Spleen (tissue), 7 donors: ENCODE results near the gene ITIH2.

ENCODE experiments used
- POLR2A ChIP-seq, 3 donors: fragments of 450-650 bp; IDR thresholded peaks; one replicate each; pipeline ENCODE4 v1.5.1; 2017; ENCODE audit warnings: antibody characterized with exemption in 3 of 3, mild to moderate bottlenecking in 1 of 3
- TF ChIP-seq, protein P1 (sequence below), 11 experiments: fragments of 200-600 bp in 7 of 11; fragments of 450-650 bp in 4 of 11; sonication (generic) in 4 of 11; IDR thresholded peaks in 8 of 11; conservative IDR thresholded peaks in 3 of 11; 1 replicate in 7 of 11; 2 replicates in 4 of 11; pipeline versions ENCODE4 v1.4.0 to v1.8.0; 2016 to 2021; ENCODE audit warnings: antibody characterized with exemption in 11 of 11, inconsistent platforms in 4 of 11, mild to moderate bottlenecking in 1 of 11
- donor health status: DM: no; HTN: no; CAD: no; lungs with moderate emphysema.
- donor health status: DM: no; HTN: no; CAD: no.
- donor health status: DM: no; HTN: no; CAD: no.

DNA sequence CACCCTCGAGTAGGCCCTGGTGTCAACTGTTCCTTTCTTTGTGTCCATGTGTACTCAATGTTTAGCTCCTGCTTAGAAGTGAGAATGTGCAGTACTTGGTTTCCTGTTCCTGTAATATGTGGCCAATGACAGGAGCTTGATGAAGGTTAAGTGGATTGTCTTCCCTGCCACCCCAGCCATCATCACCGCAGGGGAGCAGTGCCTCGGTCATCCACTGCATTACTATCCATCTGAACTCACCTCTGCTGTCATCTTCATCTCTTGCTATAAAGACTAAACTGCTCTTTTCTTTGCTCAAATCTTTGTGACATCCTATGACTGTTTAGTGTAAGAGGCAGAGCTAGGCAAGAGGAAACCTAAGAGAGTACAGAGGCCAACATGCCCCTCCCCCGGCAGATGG, 15.6 kb downstream of the ITIH2 start:
- TF ChIP-seq, protein P1, sequence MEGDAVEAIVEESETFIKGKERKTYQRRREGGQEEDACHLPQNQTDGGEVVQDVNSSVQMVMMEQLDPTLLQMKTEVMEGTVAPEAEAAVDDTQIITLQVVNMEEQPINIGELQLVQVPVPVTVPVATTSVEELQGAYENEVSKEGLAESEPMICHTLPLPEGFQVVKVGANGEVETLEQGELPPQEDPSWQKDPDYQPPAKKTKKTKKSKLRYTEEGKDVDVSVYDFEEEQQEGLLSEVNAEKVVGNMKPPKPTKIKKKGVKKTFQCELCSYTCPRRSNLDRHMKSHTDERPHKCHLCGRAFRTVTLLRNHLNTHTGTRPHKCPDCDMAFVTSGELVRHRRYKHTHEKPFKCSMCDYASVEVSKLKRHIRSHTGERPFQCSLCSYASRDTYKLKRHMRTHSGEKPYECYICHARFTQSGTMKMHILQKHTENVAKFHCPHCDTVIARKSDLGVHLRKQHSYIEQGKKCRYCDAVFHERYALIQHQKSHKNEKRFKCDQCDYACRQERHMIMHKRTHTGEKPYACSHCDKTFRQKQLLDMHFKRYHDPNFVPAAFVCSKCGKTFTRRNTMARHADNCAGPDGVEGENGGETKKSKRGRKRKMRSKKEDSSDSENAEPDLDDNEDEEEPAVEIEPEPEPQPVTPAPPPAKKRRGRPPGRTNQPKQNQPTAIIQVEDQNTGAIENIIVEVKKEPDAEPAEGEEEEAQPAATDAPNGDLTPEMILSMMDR (IDR thresholded peaks at IDR 0.05 in 8 of 11, conservative IDR thresholded peaks at IDR 0.05 in 3 of 11), result no peak
- no peak for TF ChIP-seq POLR2A (IDR thresholded peaks at IDR 0.05)
